GM04503 (cell line): Measurements from ENCODE around the gene SRGAP1.

Experiments
- DNase-seq: peaks from one replicate; pipeline ENCODE4 v3.0.0-alpha.2; 2012; ENCODE audit warnings: low read depth

Gene SRGAP1

GRCh38 chr12:63937378-63938316 is 93.1 kb downstream of the SRGAP1 start:
- no peak for DNase-seq

GRCh38 chr12:63940310-63941005 is 96.0 kb downstream of the SRGAP1 start:
- no peak for DNase-seq

GRCh38 chr12:63941166-63941800 is 96.8 kb downstream of the SRGAP1 start:
- no peak for DNase-seq

- no peak for DNase-seq
Observed at GRCh38 chr12:63941879-63942278, 97.4 kb downstream of the SRGAP1 start.

- DNase-seq: no peak
Observed at GRCh38 chr12:63942464-63943241, 98.2 kb downstream of the SRGAP1 start.

- no peak for DNase-seq
Observed at GRCh38 chr12:63944034-63944579, 99.6 kb downstream of the SRGAP1 start.

- no peak for DNase-seq
Observed at GRCh38 chr12:63944586-63945228, 100.2 kb downstream of the SRGAP1 start.

- DNase-seq: no peak
Observed at GRCh38 chr12:63945777-63946176, 101.3 kb downstream of the SRGAP1 start.

GRCh38 chr12:63948211-63948610 is 103.7 kb downstream of the SRGAP1 start:
- no peak for DNase-seq

DNA sequence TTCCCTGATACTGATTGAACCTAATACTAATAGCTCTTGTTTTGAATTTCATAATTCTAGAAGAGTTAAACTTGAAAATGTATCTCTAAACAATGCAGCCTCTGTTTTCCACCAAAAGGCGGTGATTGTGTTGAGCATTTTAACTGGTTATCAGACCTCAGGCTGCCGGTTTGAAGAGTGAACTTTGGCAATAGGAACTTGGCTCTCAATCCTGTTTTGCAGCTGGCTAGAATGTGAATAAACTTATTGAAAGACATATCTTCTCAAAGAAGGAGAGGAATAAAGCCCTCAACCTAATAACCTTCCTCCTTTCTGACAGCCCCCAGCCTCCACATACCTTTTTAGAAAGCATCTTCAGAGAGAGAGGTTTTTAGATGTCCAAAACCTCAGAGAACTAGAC is 105.4 kb downstream of the SRGAP1 start:
- DNase-seq: no peak

DNA sequence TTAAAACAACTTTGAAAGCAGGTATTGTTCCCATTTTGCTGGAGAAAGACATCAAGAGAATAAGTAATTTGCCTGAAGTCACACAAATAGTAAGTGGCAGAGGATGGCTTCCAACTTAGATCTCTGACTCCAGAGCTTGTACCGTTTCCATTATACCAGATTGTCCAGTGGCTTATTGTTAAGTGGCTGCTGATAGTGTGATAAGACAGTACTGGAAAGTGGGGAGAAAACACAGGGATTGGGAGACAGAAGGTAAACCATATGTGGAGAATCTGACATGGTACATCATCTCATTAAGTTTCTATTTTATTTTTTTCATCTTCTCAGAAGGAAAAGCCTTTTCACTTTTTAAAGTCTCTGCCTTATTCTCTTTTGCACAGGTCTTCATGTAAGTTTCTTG is 108.5 kb downstream of the SRGAP1 start:
- DNase-seq: no peak

DNA sequence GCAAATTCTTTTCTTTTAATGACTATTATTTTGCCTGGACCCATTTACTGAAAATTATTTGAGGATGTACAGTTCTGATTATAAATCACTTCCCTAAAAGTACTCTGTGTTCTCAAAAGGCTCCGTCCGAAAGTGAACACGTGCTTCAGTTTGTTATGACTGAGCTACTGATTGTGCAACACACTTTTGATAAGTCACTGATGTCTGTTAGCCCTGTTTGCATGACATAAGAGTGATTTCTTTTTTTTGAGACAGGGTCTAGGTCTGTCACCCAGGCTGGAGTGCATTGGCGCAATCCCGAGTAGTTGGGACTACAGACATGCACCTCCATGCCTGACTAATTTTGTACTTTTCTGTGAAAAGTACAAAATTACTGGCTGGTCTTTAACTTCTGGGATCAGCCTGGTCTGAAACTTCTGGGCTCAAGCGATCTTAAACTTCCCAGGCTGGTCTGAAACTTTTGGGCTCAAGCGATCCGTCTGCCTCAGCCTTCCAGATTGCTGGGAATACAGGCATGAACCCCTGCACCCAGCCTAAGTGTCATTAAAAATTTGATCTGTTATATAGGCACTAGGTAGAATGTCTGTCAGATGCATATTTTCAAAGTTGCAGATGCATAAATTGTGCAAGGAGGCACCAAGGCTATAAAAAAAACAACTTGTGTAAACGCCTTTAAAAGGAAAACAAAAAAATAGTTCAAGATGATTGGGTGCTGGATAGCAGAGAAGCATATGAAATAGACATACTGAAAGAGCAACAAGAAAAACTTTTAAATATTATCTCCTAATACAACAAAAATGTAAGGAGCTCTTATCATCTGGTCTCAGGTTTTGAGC is 111.5 kb downstream of the SRGAP1 start:
- DNase-seq: no peak

DNA sequence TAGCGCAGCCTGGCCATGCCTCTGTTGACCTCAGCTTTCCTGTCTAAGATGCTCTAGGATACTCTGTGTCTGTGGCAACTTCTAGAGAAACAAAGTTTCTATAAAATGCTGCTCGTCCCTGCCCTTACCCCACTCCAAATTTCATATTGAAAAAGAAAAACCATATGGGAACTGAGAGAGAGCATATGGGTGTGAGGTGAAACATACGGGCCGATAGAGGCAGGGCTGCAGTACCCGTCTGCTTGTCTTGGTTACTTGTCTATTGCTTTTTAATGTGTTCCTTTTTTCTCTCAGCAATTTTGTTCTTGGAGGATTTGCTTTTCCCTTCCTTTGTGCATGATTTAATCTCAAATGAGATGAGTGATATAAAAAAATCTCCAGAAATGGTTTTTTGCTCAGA is 113.0 kb downstream of the SRGAP1 start:
- DNase-seq: no peak

DNA sequence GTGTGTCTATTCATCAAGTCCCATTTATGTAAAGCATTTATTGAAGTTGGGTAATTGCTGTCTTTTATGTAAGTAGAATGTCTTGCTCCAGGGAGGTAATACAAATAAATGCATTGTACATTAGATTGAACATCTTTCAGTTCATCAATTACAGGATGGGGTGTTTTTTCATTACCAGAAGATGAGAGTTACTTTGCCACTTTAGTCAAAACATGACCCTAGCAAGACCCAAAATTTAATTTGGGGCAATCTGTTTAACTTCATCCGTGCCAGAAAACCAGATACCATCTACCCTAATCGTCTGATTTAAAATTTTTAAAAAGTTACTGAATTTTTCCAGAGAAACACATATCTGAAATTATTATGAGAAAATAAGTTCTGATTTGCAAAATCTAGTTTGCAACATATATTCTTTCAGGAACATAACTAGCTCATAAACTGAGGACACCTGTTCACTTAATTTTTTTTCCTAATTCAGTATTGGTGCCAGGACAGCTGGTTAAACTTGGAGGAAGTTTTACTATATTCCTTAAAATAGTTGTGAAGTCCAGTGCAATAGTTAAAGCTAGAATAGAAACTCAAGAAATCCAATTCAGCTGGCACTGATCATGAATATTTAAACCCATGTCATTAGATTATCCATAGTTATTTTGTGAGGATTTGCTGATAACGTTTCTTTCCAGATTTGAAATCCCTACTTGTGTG is 114.5 kb downstream of the SRGAP1 start:
- no peak for DNase-seq

DNA sequence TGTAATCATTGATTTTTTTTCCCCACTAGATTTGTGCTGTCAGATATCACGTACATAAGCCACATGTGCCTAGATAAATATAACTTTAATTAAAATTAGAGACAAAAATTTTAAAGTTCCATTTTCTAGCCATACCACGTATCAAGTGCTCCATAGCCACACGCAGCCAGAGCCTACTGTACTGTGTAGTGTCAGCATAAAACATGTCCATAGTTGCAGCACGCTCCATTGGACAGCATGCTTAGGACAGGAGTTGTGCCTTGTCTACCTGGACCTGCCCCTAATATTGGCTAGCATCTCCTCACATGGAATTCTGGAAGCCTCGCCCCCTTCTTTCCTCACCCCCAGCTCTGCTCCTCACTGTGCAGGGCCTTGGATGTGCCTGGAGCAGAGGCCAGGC is 116.5 kb downstream of the SRGAP1 start:
- DNase-seq: no peak

GRCh38 chr12:63961543-63961942 is 117.0 kb downstream of the SRGAP1 start:
- DNase-seq: no peak

DNA sequence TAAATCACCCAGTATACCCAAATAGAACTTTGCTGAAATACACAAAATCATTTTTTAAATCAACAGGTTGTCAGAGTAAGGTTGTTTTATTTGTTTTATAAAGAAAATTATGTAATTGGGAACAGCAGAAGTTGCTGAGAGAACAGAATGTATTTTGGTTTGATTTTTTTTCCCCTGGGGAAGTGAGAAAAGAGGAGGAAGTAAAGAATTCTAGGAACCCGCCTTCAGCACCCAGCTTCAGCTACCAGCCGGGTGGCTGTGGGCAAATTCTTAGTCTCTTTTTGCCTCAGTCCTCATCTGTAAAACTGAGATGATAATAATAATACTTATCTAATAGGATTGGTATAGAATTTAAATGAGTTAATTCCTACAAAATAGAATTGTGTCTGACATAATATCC is 119.4 kb downstream of the SRGAP1 start:
- DNase-seq: no peak

GRCh38 chr12:63964301-63964700 is 119.8 kb downstream of the SRGAP1 start:
- DNase-seq: no peak

GRCh38 chr12:63965936-63966605 is 121.6 kb downstream of the SRGAP1 start:
- DNase-seq: no peak
